HCT116 (cell line): ENCODE results near the gene GATB. TPM values are rescaled to one million over a fixed set of nuclear protein-coding genes. Genes with fewer than 3 reads are reported as not detected.

ENCODE experiments used
- ATAC-seq: fragments of 200-7000 bp; cut with Tn5 transposase; 2 replicates; pipeline ENCODE4 v1.9.1; 2020; ENCODE audit warnings: mild to moderate bottlenecking, moderate library complexity
- Bru-seq: library from RNA; stranded (reverse); fragments of 400-500 nt; gene quantifications from one replicate; lab custom pipeline; 2021; lab: Mats Ljungman, UMichigan
- BruChase-seq, 2 experiments: library from RNA; stranded (reverse); fragments of 400-500 nt; gene quantifications; one replicate each; lab custom pipeline; 2021; lab: Mats Ljungman, UMichigan
- BruUV-seq: library from RNA; stranded (reverse); fragments of 400-500 nt; replicated peaks from 2 replicates; lab custom pipeline; 2021; lab: Mats Ljungman, UMichigan
- CTCF ChIA-PET: fragments of 300-600 bp; sonication (Branson Sonifier 250); formaldehyde crosslinking; loops from one replicate; lab custom pipeline; 2021; ENCODE audit warnings: antibody characterized with exemption; lab: Charles Lee
- POLR2A ChIA-PET: fragments of 300-600, 350-600 bp; sonication (Branson Sonifier 250); formaldehyde crosslinking; loops from one replicate; lab custom pipeline; 2021; ENCODE audit warnings: antibody characterized with exemption; lab: Charles Lee
- RAD21 ChIA-PET, 2 experiments: fragments of 300-600 bp; sonication (Branson Sonifier 250); formaldehyde crosslinking; loops; one replicate each; lab custom pipeline; 2023; ENCODE audit warnings: low total read pairs in 2 of 2; ENCODE audit not compliant: uncharacterized antibody in 2 of 2, unreplicated experiment in 2 of 2, low non-redundant PET in 1 of 2; lab: Charles Lee
- DNase-seq: peaks from one replicate; pipeline ENCODE4 v3.0.0-alpha.2; 2010; ENCODE audit warnings: low read depth, low spot score
- H2AFZ ChIP-seq: fragments of 200-600 bp; shearing (Covaris generic), sonication (generic); 2 replicates; pipeline ENCODE4 v1.6.1; 2017; ENCODE audit warnings: low read depth, mixed run types, mixed read lengths, antibody characterized with exemption, low read length; ENCODE audit not compliant: poor library complexity, severe bottlenecking
- H3K27ac ChIP-seq: 2 replicates; pipeline ENCODE4 v1.5.1; 2012; ENCODE audit warnings: low read depth, low read length
- H3K27me3 ChIP-seq: fragments of 200-600 bp; sonication (generic); 2 replicates; pipeline ENCODE4 v1.6.1; 2016; ENCODE audit warnings: mixed run types, low read length, mixed read lengths; ENCODE audit not compliant: insufficient read depth
- H3K36me3 ChIP-seq, 2 experiments: fragments of 200-500 bp in 1 of 2; fragments of 200-600 bp in 1 of 2; sonication (Bioruptor generic) in 1 of 2; sonication (generic) in 1 of 2; 2 replicates each; pipeline versions ENCODE4 v1.5.1 to v1.6.1; 2014 to 2016; ENCODE audit warnings: low read length in 2 of 2, inconsistent platforms in 1 of 2, mixed read lengths in 1 of 2, mixed run types in 1 of 2; ENCODE audit not compliant: insufficient read depth in 2 of 2, control insufficient read depth in 1 of 2
- H3K4me1 ChIP-seq, 2 experiments: fragments of 200-600 bp in 1 of 2; sonication (generic) in 1 of 2; 2 replicates each; pipeline versions ENCODE4 v1.5.1 to v1.6.1; 2012 to 2017; ENCODE audit warnings: low read length in 2 of 2, inconsistent platforms in 1 of 2, mild to moderate bottlenecking in 1 of 2, mixed read lengths in 1 of 2, mixed run types in 1 of 2, moderate library complexity in 1 of 2; ENCODE audit not compliant: insufficient read depth in 2 of 2, control insufficient read depth in 1 of 2
- H3K4me2 ChIP-seq: fragments of 200-600 bp; sonication (generic); 2 replicates; pipeline ENCODE4 v1.6.1; 2017; ENCODE audit warnings: mixed run types, low read length, mixed read lengths
- H3K4me3 ChIP-seq, 2 experiments: fragments of 200-600 bp in 1 of 2; sonication (generic) in 1 of 2; replicated peaks in 1 of 2; 2 replicates each; pipeline ENCODE4 v1.5.1; 2011 to 2016; ENCODE audit warnings: low read length in 2 of 2, control low read depth in 1 of 2, low read depth in 1 of 2, mild to moderate bottlenecking in 1 of 2, mixed read lengths in 1 of 2, mixed run types in 1 of 2
- H3K79me2 ChIP-seq: fragments of 200-600 bp; sonication (generic); 2 replicates; pipeline ENCODE4 v1.6.1; 2017; ENCODE audit warnings: mild to moderate bottlenecking, mixed run types, low read length, moderate library complexity, mixed read lengths; ENCODE audit not compliant: insufficient read depth
- H3K9ac ChIP-seq: fragments of 200-600 bp; sonication (generic); 2 replicates; pipeline ENCODE4 v1.6.1; 2016; ENCODE audit warnings: low read length, mixed read lengths
- H3K9me2 ChIP-seq: fragments of 200-600 bp; sonication (generic), shearing (Covaris generic); 2 replicates; pipeline ENCODE4 v1.6.1; 2017; ENCODE audit warnings: mixed run types, mild to moderate bottlenecking, moderate library complexity; ENCODE audit not compliant: insufficient read depth
- H3K9me3 ChIP-seq, 2 experiments: fragments of 200-500 bp in 1 of 2; fragments of 200-600 bp in 1 of 2; sonication (Bioruptor generic) in 1 of 2; sonication (generic) in 1 of 2; 2 replicates each; pipeline ENCODE4 v1.6.1; 2014 to 2017; ENCODE audit warnings: low read length in 2 of 2, mixed read lengths in 2 of 2, inconsistent platforms in 1 of 2, low read depth in 1 of 2, mild to moderate bottlenecking in 1 of 2, mixed run types in 1 of 2, moderate library complexity in 1 of 2; ENCODE audit not compliant: control insufficient read depth in 1 of 2, insufficient read depth in 1 of 2
- H4K20me1 ChIP-seq: fragments of 200-600 bp; sonication (generic), shearing (Covaris generic); 2 replicates; pipeline ENCODE4 v1.6.1; 2017; ENCODE audit warnings: mixed run types, mild to moderate bottlenecking, moderate library complexity; ENCODE audit not compliant: insufficient read depth
- CBX3 ChIP-seq: IDR thresholded peaks from 2 replicates; pipeline ENCODE4 v1.6.1; 2012; ENCODE audit warnings: low read depth
- CTCF ChIP-seq, 3 experiments: fragments of 200-600 bp in 1 of 3; sonication (generic) in 1 of 3; IDR thresholded peaks in 2 of 3; conservative IDR thresholded peaks in 1 of 3; 2 replicates each; pipeline ENCODE4 v1.5.1; 2012 to 2017; ENCODE audit warnings: low read depth in 2 of 3, low read length in 2 of 3, antibody characterized with exemption in 1 of 3, borderline replicate concordance in 1 of 3, control low read depth in 1 of 3, mild to moderate bottlenecking in 1 of 3, mixed read lengths in 1 of 3, mixed run types in 1 of 3, moderate library complexity in 1 of 3; ENCODE audit not compliant: insufficient read depth in 1 of 3
- ELF1 ChIP-seq: IDR thresholded peaks from 2 replicates; pipeline ENCODE4 v1.6.1; 2012; ENCODE audit warnings: low read depth, borderline replicate concordance
- EZH2 ChIP-seq: fragments of 200-600 bp; sonication (generic); IDR thresholded peaks from 2 replicates; pipeline ENCODE4 v1.6.1; 2017; ENCODE audit warnings: antibody characterized with exemption, mixed run types
- EZH2phosphoT487 ChIP-seq: fragments of 200-600 bp; IDR thresholded peaks from 2 replicates; pipeline ENCODE4 v1.6.1; 2018; ENCODE audit warnings: antibody characterized with exemption, borderline replicate concordance
- FOSL1 ChIP-seq: IDR thresholded peaks from 2 replicates; pipeline ENCODE4 v1.6.1; 2012; ENCODE audit warnings: low read depth
- POLR2A ChIP-seq: IDR thresholded peaks from 2 replicates; pipeline ENCODE4 v1.7.0; 2011; ENCODE audit warnings: borderline replicate concordance; ENCODE audit not compliant: insufficient read depth, insufficient read length; ENCODE audit errors: extremely low read depth
- POLR2AphosphoS5 ChIP-seq: IDR thresholded peaks from 2 replicates; pipeline ENCODE4 v1.6.1; 2011; ENCODE audit warnings: mild to moderate bottlenecking, low read depth, low read length, moderate library complexity
- RAD21 ChIP-seq: IDR thresholded peaks from 2 replicates; pipeline ENCODE4 v1.6.1; 2012; ENCODE audit warnings: low read depth, mild to moderate bottlenecking
- SIN3A ChIP-seq: IDR thresholded peaks from 2 replicates; pipeline ENCODE4 v1.6.1; 2012; ENCODE audit warnings: low read depth
- SP1 ChIP-seq: IDR thresholded peaks from 2 replicates; pipeline ENCODE4 v1.6.1; 2012; ENCODE audit warnings: low read depth
- SRF ChIP-seq: IDR thresholded peaks from 2 replicates; pipeline ENCODE4 v1.6.1; 2012; ENCODE audit warnings: low read depth
- TCF7L2 ChIP-seq: IDR thresholded peaks from 2 replicates; pipeline ENCODE4 v1.7.0; 2011; ENCODE audit warnings: borderline replicate concordance, inconsistent platforms; ENCODE audit not compliant: insufficient read depth, insufficient read length; ENCODE audit errors: extremely low read depth
- YY1 ChIP-seq: IDR thresholded peaks from 2 replicates; pipeline ENCODE4 v1.6.1; 2011; ENCODE audit warnings: low read length, low read depth, moderate library complexity, mild to moderate bottlenecking; ENCODE audit not compliant: insufficient replicate concordance; ENCODE audit errors: extremely low read depth
- ZNF274 ChIP-seq: fragments of 200-500 bp; sonication (Bioruptor generic); IDR thresholded peaks from 2 replicates; pipeline ENCODE4 v1.6.1; 2014; ENCODE audit warnings: mild to moderate bottlenecking, low read depth, low read length, inconsistent platforms
- intact Hi-C: fragments of 100-400 bp; cut with micrococcal nuclease; formaldehyde crosslinking; loops from 2 replicates; pipeline ENCODE4 v1.10.0; 2022
- long read RNA-seq: library from polyadenylated mRNA; unstranded; transcript quantifications from one replicate; pipeline ENCODE4 v2.0.0, GENCODE V29; 2021; ENCODE audit not compliant: unreplicated experiment
- polyA plus RNA-seq: library from polyadenylated mRNA; unstranded; fragments of >200 nt; gene quantifications from 2 replicates; pipeline ENCODE4 v1.2.1, GENCODE V29; 2012; ENCODE audit warnings: missing spikeins
- total RNA-seq: library from RNA; stranded (reverse); gene quantifications from one replicate; pipeline ENCODE4 v1.2.1, GENCODE V29; 2021; ENCODE audit not compliant: unreplicated experiment
- TF ChIP-seq, protein P1 (sequence below): IDR thresholded peaks from 2 replicates; pipeline ENCODE4 v1.6.1; 2012
- TF ChIP-seq, protein P2 (sequence below): IDR thresholded peaks from 2 replicates; pipeline ENCODE4 v1.6.1; 2012
- TF ChIP-seq, protein P3 (sequence below): IDR thresholded peaks from 2 replicates; pipeline ENCODE4 v1.6.1; 2011; ENCODE audit warnings: mild to moderate bottlenecking, low read length, moderate library complexity; ENCODE audit not compliant: insufficient replicate concordance; ENCODE audit errors: extremely low read depth

Gene GATB
- total RNA-seq = 29.3 TPM
- 14.7 and 16.0 TPM in 2 replicates for polyA plus RNA-seq
- percentile 56 among the genes with signal in this experiment for Bru-seq, nascent RNA
- BruChase-seq, experiment 1, labeled RNA remaining after a 6-hour chase = percentile 50 among the genes with signal in this experiment
- percentile 51 among the genes with signal in this experiment for BruChase-seq, experiment 2, labeled RNA remaining after a 2-hour chase
- long read RNA-seq, transcript GATB-201 (13 exons, 2,385 nt) = major isoform, 41 of 56 reads
- long read RNA-seq, partial matches to known transcripts = 3 of 56 reads
- long read RNA-seq, other reads (novel, unspliced or antisense) = 10 of 56 reads

DNA sequence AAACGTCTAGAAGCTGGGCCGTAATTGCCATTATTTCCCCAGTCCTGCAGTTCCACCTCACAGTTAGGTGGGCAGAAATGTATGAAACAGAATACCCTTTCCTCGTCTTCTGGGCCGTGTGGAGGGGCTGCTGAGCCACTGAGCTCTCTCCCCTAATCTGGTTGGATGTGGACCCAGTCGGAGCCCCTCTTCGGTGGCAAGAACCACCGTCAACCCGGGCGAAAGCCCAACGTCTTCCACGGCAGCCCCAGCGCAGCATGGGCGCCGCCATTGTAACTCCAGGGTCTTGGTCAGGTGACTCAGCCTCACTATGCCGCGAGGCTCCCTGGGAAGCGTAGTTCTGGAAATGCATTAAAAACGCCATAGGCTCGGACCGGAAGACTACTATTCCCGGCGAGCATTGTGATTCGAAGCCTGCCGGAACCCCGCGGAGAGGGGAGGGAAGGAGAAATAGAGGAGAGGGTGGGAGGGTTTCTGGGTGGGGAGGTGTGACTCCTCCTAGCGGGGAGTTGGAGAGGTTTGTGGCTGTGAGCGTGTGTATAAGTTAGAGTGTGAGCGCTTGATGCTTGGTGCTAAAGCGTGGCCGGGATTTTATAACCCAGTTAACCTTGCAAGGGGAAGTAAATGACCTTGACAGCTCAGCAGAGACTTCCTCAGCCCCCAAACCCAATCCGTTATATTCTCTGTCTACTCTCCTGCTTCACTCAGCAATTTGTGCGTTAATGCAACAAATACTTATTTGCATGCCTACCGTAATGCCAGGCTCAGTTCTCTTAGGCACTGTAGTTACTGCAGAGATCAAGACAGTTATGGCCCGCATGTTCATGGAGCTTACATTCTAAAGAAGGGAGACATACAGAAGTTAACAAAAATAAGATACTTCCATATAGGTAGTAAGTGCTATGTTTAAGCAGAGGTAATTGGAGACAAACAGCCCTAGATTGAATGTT, at the start of gene GATB:
Gene GATB (minus strand): TSS at position 296 of the 950 bp plus-strand sequence. CDS start 25 bp downstream, at position 271.
- H3K27me3 ChIP-seq = no peaks in the 10 kb centered on the region
- intact Hi-C loops = loop anchor here (10.0 kb wide), 3 partner anchors 396 to 646 kb away; no protein-coding TSS in a partner anchor
- no peaks in the 10 kb centered on the region for H3K9me3 ChIP-seq
- BruUV-seq = no TSS peak
- H3K9ac ChIP-seq = peak within 1 kb of the TSS; percentile 92
- ATAC-seq (peak; percentile 98), DNase-seq (peak; percentile 96)
- POLR2A ChIA-PET = no interaction called here
- peak within 1 kb of the TSS; percentile 48 for H3K27ac ChIP-seq
- H3K4me2 ChIP-seq = peak within 1 kb of the TSS; percentile 88
- H3K9me2 ChIP-seq = no peaks in the 10 kb centered on the region
- RAD21 ChIA-PET = no interaction called here
- H3K4me3 ChIP-seq = peak within 1 kb of the TSS; percentile 87 to 96
- CTCF ChIA-PET = no interaction called here
- H3K79me2 ChIP-seq = peaks cover 11% of the 10 kb centered on the region; the same call in 1 of the 2 replicates
- H2AFZ ChIP-seq = peak within 1 kb of the TSS; percentile 88
- no peaks in the 10 kb centered on the region for H3K36me3 ChIP-seq
- peaks cover 7 to 13% of the 10 kb centered on the region in 2 experiments; a peak in 3 of 4 replicates for H3K4me1 ChIP-seq
- no peaks in the 10 kb centered on the region for H4K20me1 ChIP-seq
- TF ChIP-seq, protein P1, sequence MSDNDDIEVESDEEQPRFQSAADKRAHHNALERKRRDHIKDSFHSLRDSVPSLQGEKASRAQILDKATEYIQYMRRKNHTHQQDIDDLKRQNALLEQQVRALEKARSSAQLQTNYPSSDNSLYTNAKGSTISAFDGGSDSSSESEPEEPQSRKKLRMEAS = peak; percentile 72
- peak; percentile 99 for TF ChIP-seq YY1
- no peak for TF ChIP-seq ZNF274
- TF ChIP-seq CBX3 = 0 out of 2 replicates have a peak, but pooled peaks have one; percentile 31
- TF ChIP-seq EZH2phosphoT487 = no peak
- no peak for TF ChIP-seq TCF7L2
- TF ChIP-seq CTCF (IDR thresholded peaks at IDR 0.05 in 2 of 3, conservative IDR thresholded peaks at IDR 0.05 in 1 of 3; ENCODE audit: borderline replicate concordance in 1 of 3, insufficient read depth in 1 of 3, low read depth in 2 of 3, low read length in 2 of 3) = peak in 2 of 3 experiments; percentile 38 to 53; a peak in 3 of 6 replicates
- peak; percentile 24; the same call in 1 of the 2 replicates for TF ChIP-seq ELF1
- TF ChIP-seq SP1 = peak; percentile 73
- 0 out of 2 replicates have a peak, but pooled peaks have one; percentile 29 for TF ChIP-seq RAD21
- TF ChIP-seq SRF = peak; percentile 14; the same call in 1 of the 2 replicates
- no peak for TF ChIP-seq FOSL1
- TF ChIP-seq, protein P2, sequence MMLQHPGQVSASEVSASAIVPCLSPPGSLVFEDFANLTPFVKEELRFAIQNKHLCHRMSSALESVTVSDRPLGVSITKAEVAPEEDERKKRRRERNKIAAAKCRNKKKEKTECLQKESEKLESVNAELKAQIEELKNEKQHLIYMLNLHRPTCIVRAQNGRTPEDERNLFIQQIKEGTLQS = no peak
- TF ChIP-seq SIN3A = peak; percentile 83
- TF ChIP-seq POLR2A = peak; percentile 51
- TF ChIP-seq EZH2 = no peak
- peak; percentile 70 for TF ChIP-seq POLR2AphosphoS5
- TF ChIP-seq, protein P3, sequence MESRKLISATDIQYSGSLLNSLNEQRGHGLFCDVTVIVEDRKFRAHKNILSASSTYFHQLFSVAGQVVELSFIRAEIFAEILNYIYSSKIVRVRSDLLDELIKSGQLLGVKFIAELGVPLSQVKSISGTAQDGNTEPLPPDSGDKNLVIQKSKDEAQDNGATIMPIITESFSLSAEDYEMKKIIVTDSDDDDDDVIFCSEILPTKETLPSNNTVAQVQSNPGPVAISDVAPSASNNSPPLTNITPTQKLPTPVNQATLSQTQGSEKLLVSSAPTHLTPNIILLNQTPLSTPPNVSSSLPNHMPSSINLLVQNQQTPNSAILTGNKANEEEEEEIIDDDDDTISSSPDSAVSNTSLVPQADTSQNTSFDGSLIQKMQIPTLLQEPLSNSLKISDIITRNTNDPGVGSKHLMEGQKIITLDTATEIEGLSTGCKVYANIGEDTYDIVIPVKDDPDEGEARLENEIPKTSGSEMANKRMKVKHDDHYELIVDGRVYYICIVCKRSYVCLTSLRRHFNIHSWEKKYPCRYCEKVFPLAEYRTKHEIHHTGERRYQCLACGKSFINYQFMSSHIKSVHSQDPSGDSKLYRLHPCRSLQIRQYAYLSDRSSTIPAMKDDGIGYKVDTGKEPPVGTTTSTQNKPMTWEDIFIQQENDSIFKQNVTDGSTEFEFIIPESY = no peak
